D341Med (cell line): ENCODE measurements around the gene DISP2.

ENCODE experiments used
- DNase-seq: peaks from one replicate; pipeline ENCODE4 v3.0.0; 2012; ENCODE audit warnings: low spot score

The DISP2 gene

GRCh38 chr15:40389824-40390595 lies 32.0 kb downstream of the DISP2 start:
- DNase-seq: no peak

- DNase-seq: no peak
These were observed 35.2 kb downstream of the DISP2 start for GRCh38 chr15:40392986-40393948.

GRCh38 chr15:40397688-40398412 lies 39.8 kb downstream of the DISP2 start:
- no peak for DNase-seq

DNA sequence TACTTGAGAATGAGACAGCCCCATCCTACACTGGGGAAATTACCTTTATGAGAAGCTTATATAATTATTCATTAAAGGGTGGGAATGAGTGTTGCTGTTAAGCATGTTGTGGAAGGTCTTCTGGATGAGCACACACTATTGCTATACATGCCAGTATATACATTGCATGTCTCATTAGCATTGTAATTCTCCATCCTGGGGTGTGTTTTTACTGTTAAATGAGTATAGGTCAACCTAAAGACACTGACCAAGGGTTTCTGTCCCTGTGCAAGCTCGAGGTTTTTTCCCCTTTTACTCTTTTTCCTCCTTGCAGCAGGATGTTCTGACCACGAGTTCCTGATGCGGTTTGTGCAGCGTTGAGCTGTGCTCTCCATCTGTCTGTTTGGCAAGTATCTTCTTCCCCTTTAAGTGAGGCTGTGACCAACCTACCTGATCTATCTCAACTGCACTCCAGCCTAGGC lies 40.4 kb downstream of the DISP2 start:
- no peak for DNase-seq

DNA sequence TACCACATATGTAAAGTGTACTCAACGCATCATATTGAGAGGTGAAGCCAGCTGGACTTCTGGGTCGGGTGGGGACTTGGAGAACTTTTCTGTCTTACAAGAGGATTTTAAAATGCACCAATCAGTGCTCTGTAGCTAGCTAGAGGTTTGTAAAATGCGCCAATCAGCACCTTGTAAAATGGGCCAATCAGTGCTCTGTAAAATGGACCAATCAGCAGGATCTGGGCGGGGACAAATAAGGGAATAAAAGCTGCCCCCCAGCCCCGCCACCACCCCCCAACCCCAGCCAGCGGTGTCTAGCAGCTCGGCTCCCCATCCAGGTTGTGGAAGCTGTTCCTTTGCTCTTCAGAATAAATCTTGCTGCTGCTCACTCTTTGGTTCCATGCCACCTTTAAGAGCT lies 41.4 kb downstream of the DISP2 start:
- DNase-seq: no peak

GRCh38 chr15:40405501-40406381 lies 47.7 kb downstream of the DISP2 start, which contains the start of gene IVD:
IVD (plus strand) TSS chr15:40405795; CDS start chr15:40405828, 33 bp downstream.
- DNase-seq: peak; percentile 99

DNA sequence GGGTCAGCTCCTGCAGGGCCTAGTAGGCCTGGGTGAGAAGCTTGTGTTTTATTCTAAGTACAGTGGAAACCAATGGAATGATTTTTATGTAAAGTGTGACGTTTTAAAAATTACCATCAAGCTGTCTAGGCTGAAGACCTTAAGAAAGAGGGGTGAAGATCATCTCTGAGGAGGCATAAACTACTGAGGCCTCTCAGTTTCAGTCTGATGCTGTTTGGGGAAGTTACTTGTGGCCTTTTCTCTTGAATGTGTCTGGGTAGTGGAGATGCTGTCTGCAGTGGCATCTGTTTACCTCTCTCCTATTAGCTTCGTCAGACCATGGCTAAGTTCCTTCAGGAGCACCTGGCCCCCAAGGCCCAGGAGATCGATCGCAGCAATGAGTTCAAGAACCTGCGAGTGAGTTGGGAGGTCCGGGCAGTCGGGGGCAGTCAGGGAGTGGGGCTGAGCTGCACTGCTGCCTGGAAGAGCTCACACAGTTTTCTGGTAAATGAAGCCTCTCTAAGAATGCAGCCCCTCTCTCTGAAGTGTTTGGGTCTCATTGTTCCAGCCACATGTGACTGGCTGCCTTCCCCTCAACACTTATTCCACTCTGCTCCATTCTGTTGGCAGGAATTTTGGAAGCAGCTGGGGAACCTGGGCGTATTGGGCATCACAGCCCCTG lies 49.4 kb downstream of the DISP2 start:
- no peak for DNase-seq

DNA sequence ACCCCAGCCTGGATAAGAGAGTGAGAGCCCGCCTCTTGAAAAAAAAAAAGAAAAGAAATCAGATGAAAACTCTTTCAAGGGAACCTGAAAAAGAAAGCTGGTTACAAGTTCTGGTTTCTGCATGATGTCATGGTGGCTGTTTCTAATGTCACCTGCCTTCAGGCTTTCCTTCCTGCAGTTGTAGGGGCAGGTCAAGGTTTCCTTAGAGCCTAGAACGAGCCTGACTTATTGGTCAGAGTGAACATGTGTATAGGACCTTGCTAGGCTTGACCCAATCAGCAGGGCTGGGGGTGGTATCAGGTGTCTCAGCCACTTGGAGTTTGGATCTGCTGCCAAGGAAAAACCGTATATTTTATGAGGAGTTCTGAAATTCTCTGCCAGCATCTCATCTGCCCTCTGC lies 51.3 kb downstream of the DISP2 start:
- DNase-seq: no peak

GRCh38 chr15:40410476-40410875 lies 52.5 kb downstream of the DISP2 start:
- DNase-seq: no peak

GRCh38 chr15:40412095-40412759 lies 54.2 kb downstream of the DISP2 start:
- DNase-seq: no peak

DNA sequence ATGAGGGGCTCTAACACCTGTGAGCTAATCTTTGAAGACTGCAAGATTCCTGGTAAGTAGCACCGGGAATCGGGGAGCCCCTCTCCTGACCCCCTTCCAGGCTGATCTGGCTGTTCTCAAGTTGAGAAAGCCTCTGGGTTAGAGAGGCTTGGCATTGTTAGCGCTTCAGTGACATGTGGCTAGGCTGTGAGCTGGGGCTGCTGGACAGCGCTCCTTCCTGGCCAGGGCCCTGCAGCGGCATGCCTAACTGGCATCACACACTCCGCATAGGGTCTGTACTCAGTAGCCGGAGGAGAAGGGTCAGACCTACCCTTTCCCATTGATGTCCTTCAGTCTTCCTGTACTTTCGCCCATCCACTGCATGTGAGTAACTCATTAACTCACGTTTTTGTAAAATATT lies 55.0 kb downstream of the DISP2 start:
- no peak for DNase-seq

DNA sequence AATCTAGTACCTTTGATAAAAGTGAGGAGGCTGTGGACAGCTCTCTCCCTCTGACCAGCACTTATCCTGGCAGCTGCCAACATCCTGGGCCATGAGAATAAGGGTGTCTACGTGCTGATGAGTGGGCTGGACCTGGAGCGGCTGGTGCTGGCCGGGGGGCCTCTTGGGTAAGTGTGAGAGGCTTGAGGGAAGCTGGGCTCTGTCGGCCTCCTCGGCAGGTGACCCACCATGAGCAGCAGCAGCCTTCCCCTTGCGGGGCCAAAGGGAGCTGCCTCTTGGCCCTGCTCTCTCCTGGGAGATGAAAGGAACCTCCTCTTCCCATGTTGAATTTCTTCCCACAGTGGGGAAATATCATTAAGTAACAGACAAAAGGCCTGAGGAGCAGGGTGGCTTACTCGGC lies 56.8 kb downstream of the DISP2 start:
- no peak for DNase-seq

DNA sequence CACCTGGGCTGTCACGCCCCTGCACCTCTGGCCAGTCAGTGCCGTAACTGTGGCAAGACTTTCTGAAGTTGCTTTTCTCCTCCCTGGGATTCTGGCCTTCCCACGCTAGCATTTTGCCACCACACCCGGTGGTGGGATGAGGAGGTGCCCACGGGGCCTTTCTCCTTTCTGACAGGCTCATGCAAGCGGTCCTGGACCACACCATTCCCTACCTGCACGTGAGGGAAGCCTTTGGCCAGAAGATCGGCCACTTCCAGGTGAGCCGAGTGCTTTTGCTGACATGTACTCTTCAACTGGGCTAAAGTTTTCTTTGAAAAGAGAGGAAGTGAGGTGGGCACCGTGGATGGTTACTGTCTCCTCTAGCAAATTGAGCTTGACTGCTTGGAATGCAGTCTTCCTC lies 57.2 kb downstream of the DISP2 start:
- DNase-seq: no peak

DNA sequence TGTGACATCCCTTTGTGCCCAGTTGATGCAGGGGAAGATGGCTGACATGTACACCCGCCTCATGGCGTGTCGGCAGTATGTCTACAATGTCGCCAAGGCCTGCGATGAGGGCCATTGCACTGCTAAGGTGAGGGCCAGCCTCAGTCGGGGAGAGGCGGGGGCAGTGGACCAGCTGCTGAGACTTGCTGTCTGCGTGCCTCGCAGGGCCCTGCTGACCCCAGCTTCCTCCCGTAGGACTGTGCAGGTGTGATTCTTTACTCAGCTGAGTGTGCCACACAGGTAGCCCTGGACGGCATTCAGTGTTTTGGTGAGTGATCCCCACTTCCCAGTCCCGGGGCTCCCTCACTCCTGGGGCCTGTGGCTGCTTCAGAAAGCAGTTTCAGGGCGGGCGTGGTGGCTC lies 58.0 kb downstream of the DISP2 start:
- no peak for DNase-seq

DNA sequence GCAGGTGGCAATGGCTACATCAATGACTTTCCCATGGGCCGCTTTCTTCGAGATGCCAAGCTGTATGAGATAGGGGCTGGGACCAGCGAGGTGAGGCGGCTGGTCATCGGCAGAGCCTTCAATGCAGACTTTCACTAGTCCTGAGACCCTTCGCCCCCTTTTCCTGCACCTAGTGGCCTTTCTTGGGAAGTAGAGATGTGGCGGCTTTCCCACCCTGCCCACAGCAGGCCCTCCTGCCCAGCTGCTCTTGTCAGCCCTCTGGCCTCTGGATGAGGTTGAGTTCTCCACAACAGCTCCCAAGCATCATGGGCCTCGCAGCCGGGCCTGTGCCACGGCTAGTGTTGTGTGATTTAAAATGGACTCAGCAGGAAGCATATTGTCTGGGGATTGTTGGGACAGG lies 60.1 kb downstream of the DISP2 start:
- DNase-seq: no peak

DNA sequence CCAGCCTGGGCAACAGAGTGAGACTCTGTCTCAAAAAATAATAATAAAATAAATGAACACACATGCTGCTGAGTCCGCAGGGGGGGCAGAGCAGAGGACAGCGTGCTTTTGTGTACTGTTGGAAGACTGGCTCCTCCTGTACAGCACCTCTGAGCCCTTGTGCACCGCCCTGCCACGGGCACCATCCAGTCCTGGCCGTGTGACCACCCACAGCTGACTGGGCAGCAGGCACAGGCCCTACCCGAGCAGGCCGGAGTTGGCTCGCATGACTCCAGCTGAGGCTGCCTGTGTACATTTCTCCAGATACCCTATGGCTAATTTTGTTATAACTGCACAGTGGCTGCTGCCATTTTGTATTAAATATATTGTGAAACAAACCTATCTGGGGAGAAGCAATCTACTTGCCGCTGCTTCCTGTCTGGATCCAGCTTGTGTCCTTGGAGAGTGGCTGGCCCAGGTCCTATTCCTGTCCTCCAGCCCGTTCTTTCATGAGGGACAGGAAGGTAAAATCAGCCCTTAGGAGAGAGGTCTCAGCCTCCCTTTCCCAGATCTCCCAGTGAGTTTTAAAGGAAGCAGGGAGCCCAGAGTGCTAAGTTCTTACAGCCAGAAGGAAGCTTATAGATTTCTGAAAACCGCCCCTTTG lies 62.2 kb downstream of the DISP2 start:
- no peak for DNase-seq

DNA sequence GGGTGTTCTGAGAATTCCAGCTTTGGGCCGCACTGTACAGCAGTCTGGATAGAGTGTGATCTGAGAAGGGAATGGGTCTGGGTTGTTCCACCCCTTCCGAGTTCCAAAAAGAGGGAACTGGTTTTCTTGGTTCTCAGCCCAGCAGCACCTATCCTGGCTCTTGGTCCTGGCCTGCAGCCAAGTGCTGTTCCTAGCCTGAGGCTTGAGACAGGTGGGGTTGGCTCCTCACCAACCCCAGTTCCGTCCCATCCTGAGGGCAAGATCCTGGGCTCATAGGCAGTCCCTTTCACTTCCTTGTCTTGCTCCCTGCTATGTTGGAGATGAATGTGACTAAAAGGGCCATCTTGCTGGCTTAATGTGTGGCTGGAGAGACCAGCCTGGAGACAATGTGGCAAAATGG lies 62.8 kb downstream of the DISP2 start:
- DNase-seq: no peak

DNA sequence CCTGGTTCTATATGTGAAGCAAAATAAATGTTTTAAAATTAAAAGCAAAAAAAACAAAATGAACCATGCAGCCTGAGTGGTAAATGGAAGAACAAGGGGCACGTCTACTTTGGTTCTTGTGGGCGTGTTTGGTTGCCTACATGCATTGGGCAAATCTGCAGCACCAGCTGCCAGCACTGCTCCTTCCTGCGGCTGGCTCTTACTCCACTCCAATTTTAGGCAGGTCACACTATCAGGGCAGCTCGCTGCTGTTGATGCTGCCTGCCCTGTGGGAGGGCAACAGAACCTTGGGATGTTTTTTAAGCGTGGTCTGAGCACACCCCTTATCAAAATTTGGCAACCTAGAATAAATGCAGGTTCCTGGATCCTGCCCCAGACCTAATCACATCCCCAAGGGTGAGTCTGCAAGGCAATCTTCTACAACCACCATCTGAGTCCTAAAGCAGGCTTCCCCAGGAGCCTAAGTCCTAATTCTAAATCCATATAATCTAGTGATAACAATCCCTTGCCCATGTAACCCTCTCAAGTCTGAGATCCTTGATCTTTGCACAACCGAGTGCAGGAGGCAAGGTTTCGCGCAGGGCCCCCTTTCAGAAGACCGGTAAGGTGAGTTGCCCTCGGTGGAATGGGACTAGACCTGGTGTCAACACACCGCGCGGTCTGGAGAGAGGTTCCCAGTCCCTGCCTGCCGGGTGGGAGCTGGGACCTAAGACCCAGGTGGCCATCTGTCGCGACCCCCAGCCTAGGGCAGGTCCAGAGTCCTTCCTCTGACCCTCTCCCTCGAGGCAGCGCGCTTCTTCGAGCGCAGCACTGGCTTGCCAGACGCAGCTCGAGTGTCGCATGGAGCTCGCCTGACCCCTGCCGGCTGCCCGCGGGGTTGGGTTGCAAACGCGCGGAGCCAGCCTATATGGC lies 63.5 kb downstream of the DISP2 start:
- DNase-seq: peak; percentile 92
